Anterior cingulate cortex (tissue), 58 donors: ENCODE results near the gene CCS.
"Not testable (repeated sequence)": the region's sequence is repeated elsewhere in the genome, so short reads cannot be mapped to it uniquely, and the experiment has no call there.

ENCODE experiments used
- DNase-seq, 58 donors: peaks; one replicate each; lab custom pipeline; 2025; lab: John Stamatoyannopoulos, UW

Gene CCS

GRCh38 chr11:66586136-66586535 lies 6.8 kb upstream of the CCS start:
- no peak for DNase-seq

GRCh38 chr11:66589315-66589714 lies 3.7 kb upstream of the CCS start:
- not testable (repeated sequence) for DNase-seq

- DNase-seq: no peak
These were observed 2.8 kb upstream of the CCS start for GRCh38 chr11:66589996-66590675.

GRCh38 chr11:66591175-66591574 lies 1.8 kb upstream of the CCS start:
- no peak for DNase-seq

- peak in 2 of 58 donors; percentile 17 to 38 for DNase-seq
These were observed 284 bp downstream of the CCS start for GRCh38 chr11:66593303-66593635.

GRCh38 chr11:66593650-66594049 lies 665 bp downstream of the CCS start:
- DNase-seq: no peak

GRCh38 chr11:66595245-66595904 lies 2.4 kb downstream of the CCS start:
- peak in 25 of 58 donors; percentile 1 to 59 (median 18) for DNase-seq

GRCh38 chr11:66598993-66599392 lies 6.0 kb downstream of the CCS start:
- no peak for DNase-seq

- DNase-seq: no peak
These were observed 7.2 kb downstream of the CCS start for GRCh38 chr11:66600219-66600618.

GRCh38 chr11:66600631-66601233 lies 7.7 kb downstream of the CCS start:
- no peak for DNase-seq

- DNase-seq: no peak
These were observed 10.1 kb downstream of the CCS start for GRCh38 chr11:66603072-66603471.

GRCh38 chr11:66604155-66604554 lies 11.2 kb downstream of the CCS start:
- no peak for DNase-seq

GRCh38 chr11:66606608-66607007 lies 13.6 kb downstream of the CCS start:
- DNase-seq: not testable (repeated sequence)

- DNase-seq: peak in 38 of 58 donors; percentile 2 to 79 (median 30)
These were observed 14.3 kb downstream of the CCS start for GRCh38 chr11:66607126-66607834.

GRCh38 chr11:66609721-66610617 lies 17.0 kb downstream of the CCS start:
- no peak for DNase-seq

- DNase-seq: no peak
These were observed 19.5 kb downstream of the CCS start for GRCh38 chr11:66612458-66612857.

GRCh38 chr11:66614073-66614472 lies 21.1 kb downstream of the CCS start:
- no peak for DNase-seq

- DNase-seq: peak; percentile 86 to 100 (median 98)
These were observed 23.6 kb downstream of the CCS start, which contains the start of gene RBM14 for GRCh38 chr11:66616379-66617154. Gene RBM14 (plus strand): TSS chr11:66616630. CDS start chr11:66616721, 91 bp downstream.

- peak in 16 of 58 donors; percentile 13 to 81 (median 68) for DNase-seq
These were observed 24.3 kb downstream of the CCS start for GRCh38 chr11:66617155-66617834.
